Measurements from ENCODE around the gene TP53RK. TPM values are rescaled to one million over a fixed set of nuclear protein-coding genes. Genes with fewer than 3 reads are reported as not detected.

The TP53RK gene
- total RNA-seq, 1 donor from 2014 or later, result 17.3 TPM

DNA sequence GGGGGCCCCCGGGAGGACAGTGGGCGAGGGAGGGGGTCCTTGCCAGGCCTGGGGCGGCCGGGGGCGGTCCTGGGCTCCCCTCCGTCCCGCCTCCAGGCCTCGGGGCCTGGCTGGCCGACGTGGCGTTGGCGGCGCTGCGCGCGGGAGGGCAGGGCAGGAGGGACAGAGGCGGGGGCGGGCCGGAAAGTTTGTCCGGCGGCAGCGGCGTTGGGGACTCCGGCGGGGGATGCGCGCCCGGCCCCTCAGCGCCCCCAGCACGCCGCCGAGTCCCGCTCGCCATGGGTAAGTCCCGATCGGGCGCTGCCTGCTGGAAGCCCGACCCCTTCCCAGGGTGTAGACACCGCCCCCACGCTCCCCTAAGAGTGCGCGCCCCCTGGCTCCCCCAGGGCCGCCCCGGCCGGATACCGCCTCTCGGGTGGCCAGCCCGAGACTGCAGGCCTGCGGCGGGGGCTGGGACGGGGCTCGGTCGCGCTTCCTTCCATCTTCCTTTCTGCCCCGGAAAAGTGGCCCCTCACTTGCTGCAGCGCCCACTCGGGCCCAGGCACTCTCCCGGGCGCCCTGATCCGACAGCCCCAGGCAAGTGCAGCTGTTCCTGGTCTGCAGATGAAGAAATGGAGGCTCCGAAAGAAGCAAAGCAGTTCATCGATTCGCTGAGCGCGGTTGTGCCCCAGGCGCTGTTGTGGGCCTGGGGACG, 20.4 kb upstream of the TP53RK start, which contains the start of gene SLC2A10:
TSS of gene SLC2A10 (plus strand) at position 191 of the 694 bp plus-strand sequence. CDS start at position 279, 88 bp downstream.
- Mint-ChIP-seq H3K27ac (peak within 1 kb of the TSS; percentile 97), H3K4me1 (peaks cover 27% of the 10 kb centered on the region), H3K27me3 (ENCODE audit: low read depth) (no peaks in the 10 kb centered on the region), H3K4me3 (peak within 1 kb of the TSS; percentile 93), H3K9me3 (peaks cover 4% of the 10 kb centered on the region), H3K36me3 (no peaks in the 10 kb centered on the region)
- TF ChIP-seq, protein P1, sequence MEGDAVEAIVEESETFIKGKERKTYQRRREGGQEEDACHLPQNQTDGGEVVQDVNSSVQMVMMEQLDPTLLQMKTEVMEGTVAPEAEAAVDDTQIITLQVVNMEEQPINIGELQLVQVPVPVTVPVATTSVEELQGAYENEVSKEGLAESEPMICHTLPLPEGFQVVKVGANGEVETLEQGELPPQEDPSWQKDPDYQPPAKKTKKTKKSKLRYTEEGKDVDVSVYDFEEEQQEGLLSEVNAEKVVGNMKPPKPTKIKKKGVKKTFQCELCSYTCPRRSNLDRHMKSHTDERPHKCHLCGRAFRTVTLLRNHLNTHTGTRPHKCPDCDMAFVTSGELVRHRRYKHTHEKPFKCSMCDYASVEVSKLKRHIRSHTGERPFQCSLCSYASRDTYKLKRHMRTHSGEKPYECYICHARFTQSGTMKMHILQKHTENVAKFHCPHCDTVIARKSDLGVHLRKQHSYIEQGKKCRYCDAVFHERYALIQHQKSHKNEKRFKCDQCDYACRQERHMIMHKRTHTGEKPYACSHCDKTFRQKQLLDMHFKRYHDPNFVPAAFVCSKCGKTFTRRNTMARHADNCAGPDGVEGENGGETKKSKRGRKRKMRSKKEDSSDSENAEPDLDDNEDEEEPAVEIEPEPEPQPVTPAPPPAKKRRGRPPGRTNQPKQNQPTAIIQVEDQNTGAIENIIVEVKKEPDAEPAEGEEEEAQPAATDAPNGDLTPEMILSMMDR (IDR thresholded peaks at IDR 0.05; ENCODE audit: unreplicated experiment), result no peak
- DNase-seq (ENCODE audit: low spot score in 2 of 2, unreplicated experiment in 2 of 2), result peak; percentile 45 to 61

DNA sequence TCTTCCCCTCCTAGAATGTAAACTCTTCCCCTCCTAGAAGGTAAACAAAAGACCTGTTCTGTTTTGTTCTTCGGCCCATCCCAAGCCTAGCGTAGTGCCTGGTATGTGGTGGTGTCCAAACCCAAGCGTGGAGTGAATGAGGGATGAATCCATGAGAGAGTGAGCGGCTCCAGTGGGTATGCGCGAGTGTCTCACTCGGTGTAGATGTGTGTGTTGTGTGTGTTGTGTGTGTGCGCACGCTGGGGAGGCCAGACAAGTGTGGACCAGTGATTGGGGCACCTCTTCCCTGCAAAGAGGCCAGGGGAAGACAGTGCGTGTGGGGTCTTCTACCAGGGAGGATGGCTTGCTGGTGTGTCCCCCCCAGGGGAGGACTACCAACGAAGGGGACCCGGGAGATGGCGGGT, 19.8 kb upstream of the TP53RK start:
- DNase-seq (ENCODE audit: low spot score in 2 of 2, unreplicated experiment in 2 of 2), result no peak
- H3K4me1 Mint-ChIP-seq, result peaks cover 27% of the 10 kb centered on the region
- H3K9me3 Mint-ChIP-seq, result peaks cover 4% of the 10 kb centered on the region
- H3K36me3 Mint-ChIP-seq, result no peaks in the 10 kb centered on the region
- H3K4me3 Mint-ChIP-seq, result peak overlapping the region; percentile 76
- no peaks in the 10 kb centered on the region for H3K27me3 Mint-ChIP-seq (ENCODE audit: low read depth)
- H3K27ac Mint-ChIP-seq, result peak overlapping the region; percentile 94
- TF ChIP-seq, protein P1 (IDR thresholded peaks at IDR 0.05; ENCODE audit: unreplicated experiment), result no peak

DNA sequence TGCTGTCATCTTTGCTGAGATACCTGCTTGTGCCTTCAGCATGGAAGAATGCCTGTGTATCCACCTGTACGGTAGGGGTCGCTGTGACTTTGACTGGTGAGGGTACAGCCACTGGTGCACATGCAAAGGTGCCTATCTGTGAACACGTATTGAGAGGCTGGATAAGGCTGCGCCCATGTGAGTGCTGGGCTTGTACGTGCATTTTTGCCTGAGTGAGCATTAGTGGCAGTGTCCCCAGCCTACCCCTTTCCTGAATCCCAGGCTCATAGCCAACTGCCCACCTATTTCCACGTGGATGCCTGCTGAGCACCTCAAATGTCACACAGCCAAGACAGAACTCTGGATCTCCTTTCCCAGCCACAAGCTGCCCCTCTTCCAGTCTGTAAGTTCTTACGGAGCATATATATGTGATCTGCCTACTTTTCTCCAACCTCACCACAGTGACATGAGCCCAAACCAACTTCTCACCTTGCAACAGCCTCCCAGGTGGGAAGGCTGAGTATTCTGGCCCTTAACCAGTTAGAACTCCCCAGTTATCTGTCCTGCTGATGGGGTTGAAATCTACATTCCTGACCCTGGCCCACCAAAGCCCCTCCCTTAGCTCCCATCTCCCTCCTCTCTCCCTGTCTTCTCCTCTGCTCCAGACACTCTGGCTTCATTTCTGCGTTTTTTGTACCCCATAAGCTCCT, 19.1 kb upstream of the TP53RK start:
- peaks cover 27% of the 10 kb centered on the region for H3K4me1 Mint-ChIP-seq
- H3K9me3 Mint-ChIP-seq, result peaks cover 4% of the 10 kb centered on the region
- no peaks in the 10 kb centered on the region for H3K27me3 Mint-ChIP-seq (ENCODE audit: low read depth)
- H3K27ac Mint-ChIP-seq, result peak overlapping the region; percentile 94
- peak overlapping the region; percentile 76 for H3K4me3 Mint-ChIP-seq
- TF ChIP-seq, protein P1 (IDR thresholded peaks at IDR 0.05; ENCODE audit: unreplicated experiment), result peak; percentile 46
- DNase-seq (ENCODE audit: low spot score in 2 of 2, unreplicated experiment in 2 of 2), result no peak
- H3K36me3 Mint-ChIP-seq, result no peaks in the 10 kb centered on the region

DNA sequence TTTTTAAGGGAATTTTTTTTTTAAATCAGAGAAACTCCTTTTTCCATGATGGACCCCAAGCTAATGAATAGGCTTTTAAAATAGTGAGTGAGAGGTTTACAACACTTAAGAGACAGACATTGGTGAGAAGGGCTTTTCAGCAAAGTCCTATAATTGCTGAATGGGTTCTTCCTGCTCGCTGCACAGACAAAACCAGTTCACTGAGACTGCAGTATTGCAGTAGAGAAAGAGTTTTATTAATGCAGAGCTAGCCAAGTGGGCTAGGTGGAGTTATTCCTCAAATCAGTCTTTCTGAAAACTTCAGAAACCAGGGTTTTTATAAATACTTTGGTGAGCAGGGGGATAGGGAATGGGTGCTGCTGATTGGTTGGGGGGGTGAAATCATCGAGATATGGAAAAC, 17.0 kb upstream of the TP53RK start:
- Mint-ChIP-seq H3K27me3 (ENCODE audit: low read depth) (no peaks in the 10 kb centered on the region), H3K4me3 (no peak overlapping the region), H3K27ac (no peak overlapping the region), H3K36me3 (no peaks in the 10 kb centered on the region), H3K4me1 (peaks cover 21% of the 10 kb centered on the region), H3K9me3 (peaks cover 4% of the 10 kb centered on the region)
- DNase-seq (ENCODE audit: low spot score in 2 of 2, unreplicated experiment in 2 of 2), result no peak
- TF ChIP-seq, protein P1 (IDR thresholded peaks at IDR 0.05; ENCODE audit: unreplicated experiment), result no peak

DNA sequence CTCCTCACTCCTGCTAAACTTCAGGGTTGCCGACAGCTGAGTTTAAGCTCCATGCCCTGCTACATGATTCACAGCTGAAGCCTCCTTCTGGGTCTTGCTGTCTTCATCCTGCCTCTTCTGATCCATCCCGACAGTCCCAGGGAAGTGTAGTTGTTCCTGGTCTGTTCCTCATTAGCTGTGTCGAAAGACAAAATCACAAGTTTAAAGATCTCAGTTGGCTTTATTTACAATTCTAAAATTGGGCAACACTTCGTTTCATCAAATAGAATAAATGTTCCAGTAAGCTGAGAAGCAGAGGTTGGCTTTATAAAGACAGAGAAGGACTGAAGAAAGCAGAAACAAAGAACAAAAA, 16.1 kb upstream of the TP53RK start:
- Mint-ChIP-seq H3K27me3 (ENCODE audit: low read depth) (no peaks in the 10 kb centered on the region), H3K36me3 (no peaks in the 10 kb centered on the region), H3K9me3 (peaks cover 4% of the 10 kb centered on the region), H3K4me1 (peaks cover 16% of the 10 kb centered on the region), H3K4me3 (no peak overlapping the region), H3K27ac (no peak overlapping the region)
- no peak for DNase-seq (ENCODE audit: low spot score in 2 of 2, unreplicated experiment in 2 of 2)
- TF ChIP-seq, protein P1 (IDR thresholded peaks at IDR 0.05; ENCODE audit: unreplicated experiment), result no peak

Measured in mesothelial cell of epicardium (in vitro differentiated cells).